CD14-positive monocyte (primary cell): ENCODE data around the gene NACC1. TPM values are rescaled to one million over a fixed set of nuclear protein-coding genes. Genes with fewer than 3 reads are reported as not detected.

Experiments used
- DNase-seq, 3 donors: peaks; one replicate each; pipeline ENCODE4 v3.0.0-alpha.2; 2011 to 2022
- H2AFZ ChIP-seq: 2 replicates; pipeline ENCODE4 v1.6.0; 2012; ENCODE audit warnings: mild to moderate bottlenecking, low read depth, low read length, inconsistent platforms; ENCODE audit not compliant: insufficient read depth, poor library complexity, severe bottlenecking
- H3K27ac ChIP-seq, 2 donors: 1 replicate in 1 of 2; 2 replicates in 1 of 2; pipeline ENCODE4 v1.5.1; 2012 to 2013; ENCODE audit warnings: low read length in 2 of 2, control low read depth in 1 of 2, inconsistent platforms in 1 of 2, low read depth in 1 of 2, mild to moderate bottlenecking in 1 of 2
- H3K27me3 ChIP-seq, 2 donors: one replicate each; pipeline versions ENCODE4 v1.6.0 to v1.6.1; 2011 to 2013; ENCODE audit warnings: low read length in 2 of 2; ENCODE audit not compliant: control insufficient read depth in 2 of 2, insufficient read depth in 2 of 2
- H3K36me3 ChIP-seq, 2 donors: replicated peaks in 1 of 2; 1 replicate in 1 of 2; 2 replicates in 1 of 2; pipeline versions ENCODE4 v1.5.1 to v1.6.1; 2012 to 2013; ENCODE audit warnings: low read length in 2 of 2, control low read depth in 1 of 2, inconsistent platforms in 1 of 2, mild to moderate bottlenecking in 1 of 2; ENCODE audit not compliant: insufficient read depth in 2 of 2, control insufficient read depth in 1 of 2
- H3K4me1 ChIP-seq, 2 donors: 1 replicate in 1 of 2; 2 replicates in 1 of 2; pipeline versions ENCODE4 v1.5.1 to v1.6.1; 2012 to 2013; ENCODE audit warnings: low read length in 2 of 2, control low read depth in 1 of 2, inconsistent platforms in 1 of 2, mild to moderate bottlenecking in 1 of 2, moderate library complexity in 1 of 2; ENCODE audit not compliant: insufficient read depth in 2 of 2, control insufficient read depth in 1 of 2
- H3K4me2 ChIP-seq: replicated peaks from 2 replicates; pipeline ENCODE3; 2012; ENCODE audit warnings: low read length, moderate library complexity, mild to moderate bottlenecking; ENCODE audit not compliant: poor library complexity, severe bottlenecking; ENCODE audit errors: extremely low read depth
- H3K4me3 ChIP-seq, 3 experiments: fragments of 200-600 bp in 1 of 3; sonication (generic) in 1 of 3; replicated peaks in 1 of 3; 1 replicate in 2 of 3; 2 replicates in 1 of 3; pipeline ENCODE4 v1.5.1; 2011 to 2013; ENCODE audit warnings: low read length in 3 of 3, mild to moderate bottlenecking in 3 of 3, control low read depth in 2 of 3, low read depth in 2 of 3, inconsistent platforms in 1 of 3, moderate library complexity in 1 of 3
- H3K79me2 ChIP-seq: 2 replicates; pipeline ENCODE4 v1.6.0; 2012; ENCODE audit warnings: mild to moderate bottlenecking, control low read depth, inconsistent platforms, low read length, moderate library complexity; ENCODE audit not compliant: insufficient read depth
- H3K9ac ChIP-seq: 2 replicates; pipeline ENCODE4 v1.6.0; 2017; ENCODE audit warnings: low read length, mild to moderate bottlenecking; ENCODE audit not compliant: insufficient read depth, poor library complexity, severe bottlenecking
- H3K9me3 ChIP-seq, 2 donors: replicated peaks in 1 of 2; 1 replicate in 1 of 2; 2 replicates in 1 of 2; pipeline versions ENCODE4 v1.5.1 to v1.6.1; 2012 to 2013; ENCODE audit warnings: low read length in 2 of 2, control low read depth in 1 of 2; ENCODE audit not compliant: control insufficient read depth in 1 of 2, insufficient read depth in 1 of 2
- H4K20me1 ChIP-seq: 2 replicates; pipeline ENCODE4 v1.6.0; 2012; ENCODE audit warnings: mild to moderate bottlenecking, low read length, control low read depth, moderate library complexity; ENCODE audit not compliant: insufficient read depth
- H3K27ac Mint-ChIP-seq, 7 donors: one replicate each; pipeline ENCODE4 v1.8.0; 2020; ENCODE audit warnings: mild to moderate bottlenecking in 7 of 7, mixed read lengths in 7 of 7, moderate library complexity in 6 of 7, inconsistent platforms in 2 of 7
- H3K27me3 Mint-ChIP-seq, 3 donors: one replicate each; pipeline ENCODE4 v1.8.0; 2021 to 2022; ENCODE audit warnings: low read depth in 3 of 3, mild to moderate bottlenecking in 3 of 3, mixed read lengths in 3 of 3, moderate library complexity in 3 of 3, inconsistent platforms in 1 of 3
- H3K36me3 Mint-ChIP-seq, 2 donors: one replicate each; pipeline ENCODE4 v1.8.0; 2020; ENCODE audit warnings: mixed read lengths in 2 of 2, inconsistent platforms in 1 of 2, mild to moderate bottlenecking in 1 of 2
- H3K4me1 Mint-ChIP-seq: one replicate; pipeline ENCODE4 v1.8.0; 2020; ENCODE audit warnings: mild to moderate bottlenecking, mixed read lengths
- H3K4me3 Mint-ChIP-seq, 2 donors: one replicate each; pipeline ENCODE4 v1.8.0; 2020; ENCODE audit warnings: mild to moderate bottlenecking in 2 of 2, mixed read lengths in 2 of 2, moderate library complexity in 1 of 2
- H3K9me3 Mint-ChIP-seq, 7 donors: one replicate each; pipeline ENCODE4 v1.8.0; 2020 to 2022; ENCODE audit warnings: mixed read lengths in 7 of 7, mild to moderate bottlenecking in 6 of 7, moderate library complexity in 6 of 7, inconsistent platforms in 2 of 7
- WGBS: methylation state at CpG from one replicate; pipeline ENCODE4 v1.1.5; 2013; ENCODE audit warnings: missing lambda C conversion rate; ENCODE audit not compliant: insufficient coverage; 5-methylcytosine and 5-hydroxymethylcytosine counted together
- intact Hi-C, 2 donors: fragments of 100-400 bp; cut with micrococcal nuclease; formaldehyde crosslinking; loops; one replicate each; pipeline versions ENCODE4 v1.15.0 to v1.15.1; 2023
- polyA plus RNA-seq, 3 donors: library from polyadenylated mRNA; depleted of rRNA in 1 of 3; unstranded in 2 of 3; stranded (reverse) in 1 of 3; fragments of 300-500 nt in 2 of 3; fragments of >200 nt in 1 of 3; fragmentation: Illumina TruSeq in 2 of 3; gene quantifications; 1 replicate in 2 of 3; 2 replicates in 1 of 3; pipeline ENCODE4 v1.2.3, GENCODE V29; 2012 to 2021
- TF ChIP-seq, protein P1 (sequence below): fragments of 200-600 bp; IDR thresholded peaks from one replicate; pipeline ENCODE4 v1.8.0; 2022; ENCODE audit warnings: antibody characterized with exemption, mild to moderate bottlenecking

NACC1 gene
- polyA plus RNA-seq, 3 donors, result 1.1 to 20.1 (median 2.2) TPM

DNA sequence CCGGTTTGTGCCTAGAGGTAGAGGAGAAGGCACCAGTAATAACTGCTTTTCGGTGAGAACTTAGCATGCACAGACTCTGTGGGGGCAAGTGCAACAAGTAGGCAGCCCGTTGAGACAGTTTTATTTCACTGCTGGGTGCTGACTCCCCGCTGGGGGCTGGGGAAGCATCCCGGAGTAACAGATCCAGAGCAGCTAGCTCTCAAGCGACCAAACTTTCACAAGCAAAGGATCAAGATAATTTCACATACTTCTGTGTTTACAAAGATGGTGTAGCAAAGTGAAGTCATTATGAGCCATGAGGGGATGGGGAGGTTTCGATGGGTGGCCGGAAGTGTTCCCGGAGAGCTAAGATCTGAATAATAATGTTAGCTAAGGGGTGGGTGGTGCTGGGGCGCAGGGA is 2.8 kb downstream of the NACC1 start:
- peaks cover 33 to 44% of the 10 kb centered on the region in 2 donors for H3K4me1 ChIP-seq
- H3K4me3 Mint-ChIP-seq, result no peak overlapping the region
- no peaks in the 10 kb centered on the region for H3K27me3 ChIP-seq
- peak overlapping the region in 2 of 7 donors; percentile 13 to 60 for H3K27ac Mint-ChIP-seq
- no peaks in the 10 kb centered on the region for H3K9me3 ChIP-seq
- 96% methylated on average over 8 of the region's 10 CpGs for WGBS
- intact Hi-C loops, result no loop called here
- TF ChIP-seq, protein P1, sequence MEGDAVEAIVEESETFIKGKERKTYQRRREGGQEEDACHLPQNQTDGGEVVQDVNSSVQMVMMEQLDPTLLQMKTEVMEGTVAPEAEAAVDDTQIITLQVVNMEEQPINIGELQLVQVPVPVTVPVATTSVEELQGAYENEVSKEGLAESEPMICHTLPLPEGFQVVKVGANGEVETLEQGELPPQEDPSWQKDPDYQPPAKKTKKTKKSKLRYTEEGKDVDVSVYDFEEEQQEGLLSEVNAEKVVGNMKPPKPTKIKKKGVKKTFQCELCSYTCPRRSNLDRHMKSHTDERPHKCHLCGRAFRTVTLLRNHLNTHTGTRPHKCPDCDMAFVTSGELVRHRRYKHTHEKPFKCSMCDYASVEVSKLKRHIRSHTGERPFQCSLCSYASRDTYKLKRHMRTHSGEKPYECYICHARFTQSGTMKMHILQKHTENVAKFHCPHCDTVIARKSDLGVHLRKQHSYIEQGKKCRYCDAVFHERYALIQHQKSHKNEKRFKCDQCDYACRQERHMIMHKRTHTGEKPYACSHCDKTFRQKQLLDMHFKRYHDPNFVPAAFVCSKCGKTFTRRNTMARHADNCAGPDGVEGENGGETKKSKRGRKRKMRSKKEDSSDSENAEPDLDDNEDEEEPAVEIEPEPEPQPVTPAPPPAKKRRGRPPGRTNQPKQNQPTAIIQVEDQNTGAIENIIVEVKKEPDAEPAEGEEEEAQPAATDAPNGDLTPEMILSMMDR, result no peak
- peaks cover 49% of the 10 kb centered on the region for H3K4me1 Mint-ChIP-seq
- H3K9me3 Mint-ChIP-seq, result no peaks in the 10 kb centered on the region
- H3K27me3 Mint-ChIP-seq, result no peaks in the 10 kb centered on the region
- DNase-seq, result no peak
- H3K36me3 Mint-ChIP-seq, result peaks cover 14 to 32% of the 10 kb centered on the region in 2 donors
- H3K79me2 ChIP-seq, result peaks cover 84% of the 10 kb centered on the region
- peaks cover 62% of the 10 kb centered on the region for H4K20me1 ChIP-seq
- no peak overlapping the region for H3K27ac ChIP-seq
- H3K4me2 ChIP-seq, result no peak overlapping the region
- peak overlapping the region; percentile 6 for H3K9ac ChIP-seq
- H3K4me3 ChIP-seq, result no peak overlapping the region
- no peak overlapping the region for H2AFZ ChIP-seq
- peaks cover 2 to 35% of the 10 kb centered on the region in 2 donors for H3K36me3 ChIP-seq

DNA sequence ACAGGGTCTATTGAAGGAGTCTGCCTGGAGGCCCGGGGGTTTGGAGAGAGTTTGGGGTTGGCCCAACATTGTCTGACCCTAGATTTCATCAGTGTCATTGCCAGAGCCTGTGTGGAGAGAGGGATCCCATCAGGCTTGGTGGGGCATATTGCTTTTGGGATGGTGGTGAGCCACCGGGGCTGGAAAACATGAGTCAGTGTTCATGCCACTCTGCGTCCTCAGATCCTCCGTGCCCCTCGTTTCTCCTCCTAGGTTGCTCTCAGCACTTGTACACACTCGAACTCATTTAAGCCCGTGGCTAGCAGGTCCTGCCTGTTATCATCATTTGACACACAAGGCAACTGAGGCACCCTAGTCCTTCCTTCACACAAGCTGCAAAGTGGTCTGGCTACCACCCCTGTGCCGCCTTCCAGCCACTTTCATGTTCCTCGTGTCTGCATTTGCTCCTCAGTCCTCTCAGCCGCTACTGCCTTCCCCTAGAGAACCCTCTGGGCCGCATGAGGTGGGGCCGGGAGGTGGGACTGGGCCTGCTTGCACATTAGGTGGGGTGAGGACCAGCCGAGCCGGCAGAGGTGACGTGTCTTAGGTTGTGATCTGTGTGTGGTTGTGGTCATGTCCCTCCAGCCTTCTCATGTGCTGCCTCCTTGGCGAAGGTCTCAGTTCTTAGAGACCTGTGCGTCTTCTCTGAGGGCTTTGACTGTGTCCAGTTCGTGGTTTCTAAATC is 3.6 kb downstream of the NACC1 start:
- 96% methylated on average over 16 of the region's 18 CpGs for WGBS
- Histone ChIP-seq H3K4me2 (no peak overlapping the region), H3K9ac (no peak overlapping the region), H3K9me3 (no peaks in the 10 kb centered on the region), H3K4me3 (no peak overlapping the region), H3K79me2 (peaks cover 84% of the 10 kb centered on the region), H3K27ac (no peak overlapping the region), H2AFZ (no peak overlapping the region), H3K4me1 (peaks cover 27 to 35% of the 10 kb centered on the region in 2 donors), H3K27me3 (no peaks in the 10 kb centered on the region), H4K20me1 (peaks cover 67% of the 10 kb centered on the region), H3K36me3 (peaks cover 4 to 43% of the 10 kb centered on the region in 2 donors)
- TF ChIP-seq, protein P1, result no peak
- DNase-seq, result no peak
- Mint-ChIP-seq H3K9me3 (peaks cover 0 to under 1% (median 0%) of the 10 kb centered on the region in 7 donors), H3K27ac (peak overlapping the region in 2 of 7 donors; percentile 38 to 74), H3K27me3 (no peaks in the 10 kb centered on the region), H3K4me3 (no peak overlapping the region), H3K36me3 (peaks cover 17 to 36% of the 10 kb centered on the region in 2 donors), H3K4me1 (peaks cover 44% of the 10 kb centered on the region)
- intact Hi-C loops, result no loop called here
